Measurements from ENCODE around the gene TNFAIP8L3.
"Not testable (repeated sequence)": the region's sequence is repeated elsewhere in the genome, so short reads cannot be mapped to it uniquely, and the experiment has no call there.

The TNFAIP8L3 gene

GRCh38 chr15:51094606-51095569 lies at the start of gene TNFAIP8L3:
Gene TNFAIP8L3 (minus strand): TSS chr15:51094906. CDS start chr15:51094595, 311 bp downstream.
- DNase-seq: no peak

GRCh38 chr15:51144021-51144532 lies 49.4 kb upstream of the TNFAIP8L3 start:
- no peak for DNase-seq

- DNase-seq: not testable (repeated sequence)
Observed at GRCh38 chr15:51140347-51140746, 45.6 kb upstream of the TNFAIP8L3 start.

- no peak for DNase-seq
Observed at GRCh38 chr15:51139091-51139490, 44.4 kb upstream of the TNFAIP8L3 start.

GRCh38 chr15:51137880-51138430 lies 43.2 kb upstream of the TNFAIP8L3 start:
- DNase-seq: no peak

GRCh38 chr15:51137024-51137423 lies 42.3 kb upstream of the TNFAIP8L3 start:
- DNase-seq: no peak

- DNase-seq: no peak
Observed at GRCh38 chr15:51135276-51135675, 40.6 kb upstream of the TNFAIP8L3 start.

GRCh38 chr15:51134416-51135199 lies 39.9 kb upstream of the TNFAIP8L3 start:
- DNase-seq: no peak

GRCh38 chr15:51133140-51133765 lies 38.5 kb upstream of the TNFAIP8L3 start:
- DNase-seq: no peak

- DNase-seq: no peak
Observed at GRCh38 chr15:51132384-51133139, 37.9 kb upstream of the TNFAIP8L3 start.

- DNase-seq: no peak
Observed at GRCh38 chr15:51131596-51132290, 37.0 kb upstream of the TNFAIP8L3 start.

GRCh38 chr15:51130344-51130743 lies 35.6 kb upstream of the TNFAIP8L3 start:
- no peak for DNase-seq

GRCh38 chr15:51129535-51130188 lies 35.0 kb upstream of the TNFAIP8L3 start:
- DNase-seq: no peak

GRCh38 chr15:51128701-51129100 lies 34.0 kb upstream of the TNFAIP8L3 start:
- no peak for DNase-seq

GRCh38 chr15:51126842-51127241 lies 32.1 kb upstream of the TNFAIP8L3 start:
- no peak for DNase-seq

- not testable (repeated sequence) for DNase-seq
Observed at GRCh38 chr15:51123002-51123401, 28.3 kb upstream of the TNFAIP8L3 start.

- no peak for DNase-seq
Observed at GRCh38 chr15:51121631-51122225, 27.0 kb upstream of the TNFAIP8L3 start.

GRCh38 chr15:51121118-51121517 lies 26.4 kb upstream of the TNFAIP8L3 start:
- peak in 1 of 2 donors; percentile 41 for DNase-seq

GRCh38 chr15:51119120-51119519 lies 24.4 kb upstream of the TNFAIP8L3 start:
- no peak for DNase-seq

- DNase-seq: no peak
Observed at GRCh38 chr15:51117270-51117669, 22.6 kb upstream of the TNFAIP8L3 start.

All from CD4-positive, alpha-beta T cell treated with Interferon alpha-2 for 1 hour (primary cell).